B cell (primary cell): ENCODE data around the gene HERC2.

Experiments used
- CTCF ChIP-seq: fragments of 200-600 bp; IDR thresholded peaks from one replicate; pipeline ENCODE4 v1.8.0; 2022; ENCODE audit warnings: antibody characterized with exemption, mild to moderate bottlenecking
- EZH2 ChIP-seq: IDR thresholded peaks from 2 replicates; pipeline ENCODE4 v1.6.1; 2012; ENCODE audit warnings: borderline replicate concordance, low read depth, mild to moderate bottlenecking, moderate library complexity, low read length; ENCODE audit not compliant: insufficient read depth, poor library complexity, severe bottlenecking

GRCh38 chr15:28104326-28104725 is 217.7 kb downstream of the HERC2 start:
- TF ChIP-seq EZH2 (no peak), CTCF (no peak)
